Ovary (tissue), 9 donors: ENCODE results near the gene CTRB1. TPM values are rescaled to one million over a fixed set of nuclear protein-coding genes. Genes with fewer than 3 reads are reported as not detected.
A peak's percentile ranks its signal among the peaks of the same experiment; 100 is the strongest.

Experiments
- DNase-seq, 5 donors: peaks; one replicate each; pipeline ENCODE4 v3.0.0-alpha.2; 2019 to 2020
- H3K27ac ChIP-seq, 2 donors: fragments of 200-600 bp; one replicate each; pipeline versions ENCODE4 v1.5.1 to v1.8.0; 2019 to 2022
- H3K27me3 ChIP-seq: fragments of 200-600 bp; one replicate; pipeline ENCODE4 v1.8.0; 2022
- H3K36me3 ChIP-seq: fragments of 200-600 bp; sonication (generic); one replicate; pipeline ENCODE4 v1.5.1; 2019
- H3K4me1 ChIP-seq: one replicate; pipeline ENCODE4 v1.8.1; 2013; ENCODE audit warnings: mild to moderate bottlenecking, moderate library complexity; ENCODE audit not compliant: insufficient read depth
- H3K4me3 ChIP-seq: fragments of 200-600 bp; sonication (generic); one replicate; pipeline ENCODE4 v1.5.1; 2017
- H3K9me3 ChIP-seq, 2 donors: fragments of 200-600 bp in 1 of 2; sonication (generic) in 1 of 2; one replicate each; pipeline versions ENCODE4 v1.5.1 to v1.8.1; 2013 to 2019; ENCODE audit warnings: mild to moderate bottlenecking in 1 of 2, moderate library complexity in 1 of 2
- CTCF ChIP-seq, 3 donors: fragments of 450-650 bp in 2 of 3; fragments of 200-600 bp in 1 of 3; IDR thresholded peaks; one replicate each; pipeline versions ENCODE4 v1.5.1 to v1.8.0; 2016 to 2022; ENCODE audit warnings: antibody characterized with exemption in 3 of 3, mild to moderate bottlenecking in 1 of 3
- EP300 ChIP-seq: sonication (generic); formaldehyde crosslinking; IDR thresholded peaks from one replicate; pipeline ENCODE4 v1.6.1; 2017; ENCODE audit warnings: antibody characterized with exemption
- POLR2A ChIP-seq: fragments of 450-650 bp; IDR thresholded peaks from one replicate; pipeline ENCODE4 v1.6.1; 2017; ENCODE audit warnings: antibody characterized with exemption, mild to moderate bottlenecking, moderate library complexity
- WGBS, 3 donors: extraction: QIAGEN DNeasy Blood & Tissue Kit in 1 of 3; methylation state at CpG; one replicate each; pipeline versions ENCODE4 v1.1.5 to v1.1.7; 2013 to 2017; 5-methylcytosine and 5-hydroxymethylcytosine counted together
- intact Hi-C, 4 donors: fragments of 100-400 bp; cut with DNase I; formaldehyde crosslinking; loops; one replicate each; pipeline versions ENCODE4 v1.11.0 to v1.15.1; 2022 to 2023
- polyA plus RNA-seq, 2 donors: library from polyadenylated mRNA; stranded (reverse); fragments of 200-250 nt in 1 of 2; fragments of 350-450 nt in 1 of 2; fragmentation: Illumina TruSeq in 1 of 2; extraction: RNeasy Lipid Tissue Mini Kit (QIAGEN cat#74804) in 1 of 2; gene quantifications; one replicate each; pipeline ENCODE4 v1.2.3, GENCODE V29; 2013 to 2014
- total RNA-seq, 7 donors: library from RNA; depleted of rRNA in 2 of 7; stranded (reverse); fragments of >200 nt in 2 of 7; fragmentation: NEBNext Ultra II Directional in 3 of 7; extraction: Animal tissue kit (Norgen Biotek cat#: 25700) in 3 of 7; gene quantifications; one replicate each; pipeline versions ENCODE4 v1.1.0 to v1.2.4, GENCODE V29; 2016 to 2023
- donor health status: DM: no; HTN: no; CAD: no; lungs with moderate emphysema.
- donor health status: DM: no; HTN: no; CAD: no.
- donor health status: Bipolar disorder and iron deficiency.
- donor health status: DM: yes; HTN: yes; CAD: no.
- donor health status: DM: no; HTN: no; CAD: no.
- donor health status: DM: yes; HTN: yes; CAD: no.

Gene CTRB1
- total and polyA plus RNA-seq, 9 donors: 0.67 to 14.7 (median 3.1) TPM; not detected in 4

GRCh38 chr16:75243667-75244224, 25.0 kb downstream of the CTRB1 start:
- H3K36me3 ChIP-seq: no peaks in the 10 kb centered on the region
- H3K4me3 ChIP-seq: no peak overlapping the region
- H3K4me1 ChIP-seq: peaks cover 31% of the 10 kb centered on the region
- peak in 2 of 5 donors; percentile 35 to 40 for DNase-seq
- H3K27ac ChIP-seq: peak overlapping the region in 1 of 2 donors; percentile 89
- intact Hi-C loops: no loop called here
- WGBS, 3 donors: 66 to 68% (median 68%) methylated on average over 20 of the region's 20 CpGs
- H3K9me3 ChIP-seq: no peaks in the 10 kb centered on the region
- TF ChIP-seq EP300 (no peak), CTCF (IDR thresholded peaks at IDR 0.05) (no peak), POLR2A (no peak)
- no peaks in the 10 kb centered on the region for H3K27me3 ChIP-seq

DNA sequence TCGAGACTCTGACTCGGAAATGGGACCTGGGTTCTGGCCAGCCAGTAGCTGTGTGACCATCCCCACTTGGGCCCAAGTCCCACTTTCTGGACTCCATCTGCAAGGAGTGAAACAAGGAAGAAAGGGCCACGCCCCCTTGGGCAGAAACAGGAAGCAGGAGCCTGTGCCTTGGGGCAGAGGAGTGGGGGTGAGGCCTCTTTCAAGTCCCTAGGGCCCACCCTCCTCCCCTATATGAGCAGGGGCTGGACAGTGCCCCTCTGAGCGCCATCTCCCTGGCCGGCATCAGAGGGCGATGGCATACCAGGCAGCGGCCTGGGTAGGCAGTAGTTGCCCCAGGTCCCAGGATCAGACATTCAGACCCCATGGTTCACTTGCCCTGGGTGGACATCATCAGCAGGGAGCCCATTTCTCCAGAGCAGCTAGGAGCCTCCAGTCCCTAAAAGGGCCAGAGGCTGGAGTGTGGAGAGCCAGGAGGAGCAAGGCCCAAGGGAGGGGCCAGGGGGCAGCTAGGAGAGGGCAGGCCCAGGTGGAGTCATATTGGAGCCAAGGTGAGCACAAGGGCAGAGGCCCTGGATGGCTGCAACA, 25.5 kb downstream of the CTRB1 start:
- H3K4me3 ChIP-seq: no peak overlapping the region
- no peaks in the 10 kb centered on the region for H3K36me3 ChIP-seq
- WGBS, 3 donors: 52 to 72% (median 63%) methylated on average over 7 of the region's 7 CpGs
- no peak for TF ChIP-seq CTCF (IDR thresholded peaks at IDR 0.05)
- TF ChIP-seq POLR2A: no peak
- no peak for TF ChIP-seq EP300
- H3K9me3 ChIP-seq: no peaks in the 10 kb centered on the region
- H3K4me1 ChIP-seq: peaks cover 31% of the 10 kb centered on the region
- H3K27ac ChIP-seq: peak overlapping the region; percentile 89 to 90
- intact Hi-C loops: no loop called here
- H3K27me3 ChIP-seq: no peaks in the 10 kb centered on the region
- peak in 2 of 5 donors; percentile 61 to 68 for DNase-seq

DNA sequence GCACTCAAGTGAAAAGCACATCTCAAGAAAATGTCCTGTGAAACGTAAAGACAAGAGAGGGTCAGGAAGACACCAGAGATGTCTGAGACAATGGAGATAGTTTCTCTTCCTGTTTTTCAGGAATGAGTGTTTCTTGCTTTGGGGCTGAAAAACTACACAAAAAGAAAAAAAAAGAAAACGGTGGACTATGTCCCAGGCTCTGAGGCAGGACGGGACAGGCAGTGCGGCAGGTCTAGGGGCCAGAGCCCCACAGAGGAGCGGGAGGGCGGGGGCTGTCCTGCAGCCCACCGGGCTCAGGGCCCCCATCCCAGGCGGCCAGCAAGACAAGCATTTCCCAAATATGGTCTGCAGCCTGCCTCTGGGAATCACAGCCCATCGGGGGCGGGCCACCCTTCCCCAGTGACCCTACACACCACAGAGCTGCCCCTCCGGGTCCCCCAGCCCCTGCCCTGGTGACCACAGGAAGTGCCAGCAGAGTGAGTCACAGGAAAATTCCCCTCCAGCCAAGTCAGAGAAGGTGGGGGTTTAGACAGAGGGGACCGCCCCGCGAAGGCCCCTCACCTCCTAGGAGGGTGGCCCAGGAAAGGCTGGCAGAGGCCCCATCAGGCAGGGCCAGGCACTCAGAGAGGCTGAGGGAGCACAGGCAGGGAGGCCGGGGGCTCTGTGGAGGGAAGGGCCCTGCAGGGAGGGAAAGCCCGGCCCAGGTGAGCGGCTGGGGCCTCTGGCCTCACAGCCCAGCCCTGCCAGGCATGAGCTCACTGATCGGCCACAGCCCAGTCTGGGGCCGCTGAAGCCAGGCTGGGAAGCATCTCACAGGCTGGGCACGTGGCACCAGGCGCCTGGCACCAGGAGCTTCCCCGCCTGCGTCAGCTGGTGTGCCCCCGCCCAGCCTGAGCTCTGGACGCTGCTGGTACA, 26.3 kb downstream of the CTRB1 start:
- Histone ChIP-seq H3K4me1 (peaks cover 33% of the 10 kb centered on the region), H3K4me3 (no peak overlapping the region), H3K27me3 (no peaks in the 10 kb centered on the region), H3K36me3 (no peaks in the 10 kb centered on the region), H3K27ac (peak overlapping the region; percentile 89 to 90), H3K9me3 (no peaks in the 10 kb centered on the region)
- WGBS, 3 donors: 8 to 15% (median 11%) methylated on average over 24 to 25 of the region's 25 CpGs
- TF ChIP-seq CTCF (IDR thresholded peaks at IDR 0.05) (no peak), POLR2A (no peak), EP300 (no peak)
- intact Hi-C loops: no loop called here
- peak; percentile 79 to 86 (median 83) for DNase-seq

DNA sequence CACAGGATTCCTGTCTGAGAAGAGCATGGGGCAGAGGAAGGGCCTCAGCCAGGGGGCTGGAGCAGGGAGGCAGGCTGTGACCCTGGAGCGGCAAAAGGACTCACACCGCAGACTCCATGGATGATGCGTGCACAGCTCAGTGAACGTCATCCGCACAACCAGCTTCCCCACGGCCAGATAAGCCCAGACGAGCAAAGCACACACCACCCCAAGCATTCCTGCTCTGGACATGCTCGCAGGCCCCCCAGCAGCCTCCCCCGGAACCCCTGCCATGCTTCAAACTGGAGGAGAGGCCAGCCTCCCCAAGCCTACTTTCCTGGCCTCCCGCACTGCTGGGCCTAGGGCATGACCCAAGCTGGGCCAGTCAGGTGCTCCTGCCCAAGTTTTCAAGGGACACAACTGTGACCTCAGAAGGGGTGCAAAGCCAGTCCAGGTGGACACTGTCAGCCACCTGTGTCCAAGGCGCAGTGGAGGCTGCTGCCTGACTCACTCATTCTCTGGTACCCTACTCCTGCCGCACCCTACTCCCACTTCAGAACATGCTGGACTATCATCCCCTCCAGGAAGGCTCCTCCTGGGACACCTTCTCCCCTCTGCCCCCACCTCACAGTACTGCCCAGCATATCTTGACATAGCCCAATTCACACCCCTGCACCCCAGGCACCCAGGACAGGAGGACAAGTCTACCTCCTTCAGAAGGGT, 27.9 kb downstream of the CTRB1 start:
- peak in 2 of 5 donors; percentile 38 to 39 for DNase-seq
- TF ChIP-seq POLR2A: no peak
- TF ChIP-seq CTCF (IDR thresholded peaks at IDR 0.05): no peak
- no peak for TF ChIP-seq EP300
- H3K4me3 ChIP-seq: no peak overlapping the region

More for the DNA sequence above, 27.9 kb downstream of the CTRB1 start:
- H3K36me3 ChIP-seq: no peaks in the 10 kb centered on the region
- H3K4me1 ChIP-seq: peaks cover 35% of the 10 kb centered on the region
- H3K27me3 ChIP-seq: no peaks in the 10 kb centered on the region
- peak overlapping the region in 1 of 2 donors; percentile 89 for H3K27ac ChIP-seq
- intact Hi-C loops: no loop called here
- H3K9me3 ChIP-seq: no peaks in the 10 kb centered on the region
- WGBS, 3 donors: 70 to 83% (median 73%) methylated on average over 11 to 12 of the region's 12 CpGs
